Uterus (tissue), 4 donors: Measurements from ENCODE around the gene FAM20A. TPM values are rescaled to one million over a fixed set of nuclear protein-coding genes. Genes with fewer than 3 reads are reported as not detected.

Experiments
- DNase-seq, 2 donors: peaks; one replicate each; pipeline ENCODE4 v3.0.0-alpha.2; 2019 to 2020
- H3K27ac ChIP-seq, 2 donors: fragments of 200-600 bp; sonication (generic); 1 replicate in 1 of 2; 2 replicates in 1 of 2; pipeline ENCODE4 v1.5.1; 2016 to 2018
- H3K27me3 ChIP-seq, 2 donors: fragments of 200-600 bp; sonication (generic); one replicate each; pipeline ENCODE4 v1.5.1; 2018 to 2019; ENCODE audit warnings: control low read depth in 1 of 2
- H3K36me3 ChIP-seq, 2 donors: fragments of 200-600 bp; sonication (generic); one replicate each; pipeline ENCODE4 v1.5.1; 2019; ENCODE audit warnings: control low read depth in 1 of 2
- H3K4me1 ChIP-seq, 2 donors: fragments of 200-600 bp; sonication (generic); one replicate each; pipeline ENCODE4 v1.5.1; 2018 to 2019; ENCODE audit warnings: control low read depth in 1 of 2
- H3K4me3 ChIP-seq, 2 donors: fragments of 200-600 bp; sonication (generic); 1 replicate in 1 of 2; 2 replicates in 1 of 2; pipeline ENCODE4 v1.5.1; 2018 to 2019; ENCODE audit warnings: mild to moderate bottlenecking in 1 of 2
- H3K9me3 ChIP-seq, 2 donors: fragments of 200-600 bp; sonication (generic); one replicate each; pipeline ENCODE4 v1.5.1; 2019; ENCODE audit warnings: control low read depth in 1 of 2
- CTCF ChIP-seq, 4 experiments: fragments of 200-600 bp in 2 of 4; fragments of 450-650 bp in 2 of 4; sonication (generic) in 2 of 4; IDR thresholded peaks; one replicate each; pipeline ENCODE4 v1.5.1; 2016 to 2019; ENCODE audit warnings: antibody characterized with exemption in 4 of 4, mild to moderate bottlenecking in 2 of 4, moderate library complexity in 1 of 4
- POLR2A ChIP-seq, 2 donors: fragments of 450-650 bp; IDR thresholded peaks; one replicate each; pipeline ENCODE4 v1.6.1; 2016; ENCODE audit warnings: antibody characterized with exemption in 2 of 2, mild to moderate bottlenecking in 1 of 2, moderate library complexity in 1 of 2
- intact Hi-C: fragments of 100-400 bp; cut with DNase I; formaldehyde crosslinking; loops from one replicate; pipeline ENCODE4 v1.15.1; 2023; ENCODE audit warnings: low total_unique reads
- total RNA-seq, 4 donors: library from RNA; depleted of rRNA in 3 of 4; stranded (reverse); fragments of >200 nt in 3 of 4; gene quantifications; one replicate each; pipeline versions ENCODE4 v1.1.0 to v1.2.4, GENCODE V29; 2014 to 2023
- donor health status: DM: yes; HTN: yes; CAD: no.

Gene FAM20A
- total RNA-seq, 4 donors from 2014 or later: under 0.01 to 40.3 (median 14.0) TPM

- TF ChIP-seq CTCF (IDR thresholded peaks at IDR 0.05) (no peak), POLR2A (IDR thresholded peaks at IDR 0.05) (no peak)
- no peaks in the 10 kb centered on the region for H3K36me3 ChIP-seq
- H3K4me3 ChIP-seq: no peak overlapping the region
- H3K27ac ChIP-seq: peak overlapping the region in 1 of 2 donors; percentile 16
- DNase-seq: no peak
- H3K27me3 ChIP-seq: no peaks in the 10 kb centered on the region
- peaks cover 0 to 3% of the 10 kb centered on the region in 2 donors for H3K4me1 ChIP-seq
- intact Hi-C loops: no loop called here
- H3K9me3 ChIP-seq: no peaks in the 10 kb centered on the region
Observed at GRCh38 chr17:68509141-68510057, 91.8 kb downstream of the FAM20A start.

- intact Hi-C loops: no loop called here
- H3K9me3 ChIP-seq: no peaks in the 10 kb centered on the region
- DNase-seq: no peak
- H3K27ac ChIP-seq: no peak overlapping the region
- no peaks in the 10 kb centered on the region for H3K36me3 ChIP-seq
- H3K4me3 ChIP-seq: no peak overlapping the region
- TF ChIP-seq POLR2A (IDR thresholded peaks at IDR 0.05) (no peak), CTCF (IDR thresholded peaks at IDR 0.05) (no peak)
- H3K4me1 ChIP-seq: peaks cover 0 to 3% of the 10 kb centered on the region in 2 donors
- H3K27me3 ChIP-seq: no peaks in the 10 kb centered on the region
Observed at GRCh38 chr17:68507576-68507975, 93.6 kb downstream of the FAM20A start.

- H3K4me3 ChIP-seq: no peak overlapping the region
- no peak overlapping the region for H3K27ac ChIP-seq
- peaks cover 0 to 3% of the 10 kb centered on the region in 2 donors for H3K4me1 ChIP-seq
- TF ChIP-seq CTCF (IDR thresholded peaks at IDR 0.05): no peak
- no peak for TF ChIP-seq POLR2A (IDR thresholded peaks at IDR 0.05)
- no peaks in the 10 kb centered on the region for H3K36me3 ChIP-seq
- no peaks in the 10 kb centered on the region for H3K27me3 ChIP-seq
- intact Hi-C loops: no loop called here
- no peak for DNase-seq
- no peaks in the 10 kb centered on the region for H3K9me3 ChIP-seq
Observed at GRCh38 chr17:68505951-68506350, 95.2 kb downstream of the FAM20A start.

GRCh38 chr17:68501074-68501473, 100.1 kb downstream of the FAM20A start:
- TF ChIP-seq POLR2A (IDR thresholded peaks at IDR 0.05): no peak
- TF ChIP-seq CTCF (IDR thresholded peaks at IDR 0.05): no peak
- DNase-seq: no peak

GRCh38 chr17:68499587-68499986, 101.6 kb downstream of the FAM20A start:
- H3K4me1 ChIP-seq: no peaks in the 10 kb centered on the region

More at GRCh38 chr17:68501074-68501473, 100.1 kb downstream of the FAM20A start:
- Histone ChIP-seq H3K9me3 (no peaks in the 10 kb centered on the region), H3K27ac (no peak overlapping the region), H3K27me3 (no peaks in the 10 kb centered on the region), H3K36me3 (no peaks in the 10 kb centered on the region), H3K4me3 (no peak overlapping the region), H3K4me1 (no peaks in the 10 kb centered on the region)
- intact Hi-C loops: no loop called here

More at GRCh38 chr17:68499587-68499986, 101.6 kb downstream of the FAM20A start:
- Histone ChIP-seq H3K27ac (no peak overlapping the region), H3K4me3 (no peak overlapping the region), H3K27me3 (no peaks in the 10 kb centered on the region), H3K9me3 (no peaks in the 10 kb centered on the region), H3K36me3 (no peaks in the 10 kb centered on the region)
- TF ChIP-seq POLR2A (IDR thresholded peaks at IDR 0.05): no peak
- no peak for DNase-seq
- intact Hi-C loops: no loop called here
